GM12891 (cell line): Measurements from ENCODE around the gene NRGN.

Experiments used
- PAX5 ChIP-seq: IDR thresholded peaks from 2 replicates; pipeline ENCODE4 v1.6.1; 2011; ENCODE audit warnings: low read length, moderate library complexity, mild to moderate bottlenecking; ENCODE audit not compliant: insufficient read depth, severe bottlenecking
- POLR2A ChIP-seq: IDR thresholded peaks from 2 replicates; pipeline ENCODE4 v1.6.1; 2011; ENCODE audit warnings: low read depth, low read length, control low read depth
- POLR2AphosphoS5 ChIP-seq: IDR thresholded peaks from 2 replicates; pipeline ENCODE4 v1.6.1; 2011; ENCODE audit warnings: low read depth, low read length, control low read depth
- POU2F2 ChIP-seq: IDR thresholded peaks from 2 replicates; pipeline ENCODE4 v1.6.1; 2011; ENCODE audit warnings: low read depth, mild to moderate bottlenecking, control low read depth, low read length, moderate library complexity
- TAF1 ChIP-seq: IDR thresholded peaks from 2 replicates; pipeline ENCODE4 v1.6.1; 2011; ENCODE audit warnings: low read depth, low read length, control low read depth

DNA sequence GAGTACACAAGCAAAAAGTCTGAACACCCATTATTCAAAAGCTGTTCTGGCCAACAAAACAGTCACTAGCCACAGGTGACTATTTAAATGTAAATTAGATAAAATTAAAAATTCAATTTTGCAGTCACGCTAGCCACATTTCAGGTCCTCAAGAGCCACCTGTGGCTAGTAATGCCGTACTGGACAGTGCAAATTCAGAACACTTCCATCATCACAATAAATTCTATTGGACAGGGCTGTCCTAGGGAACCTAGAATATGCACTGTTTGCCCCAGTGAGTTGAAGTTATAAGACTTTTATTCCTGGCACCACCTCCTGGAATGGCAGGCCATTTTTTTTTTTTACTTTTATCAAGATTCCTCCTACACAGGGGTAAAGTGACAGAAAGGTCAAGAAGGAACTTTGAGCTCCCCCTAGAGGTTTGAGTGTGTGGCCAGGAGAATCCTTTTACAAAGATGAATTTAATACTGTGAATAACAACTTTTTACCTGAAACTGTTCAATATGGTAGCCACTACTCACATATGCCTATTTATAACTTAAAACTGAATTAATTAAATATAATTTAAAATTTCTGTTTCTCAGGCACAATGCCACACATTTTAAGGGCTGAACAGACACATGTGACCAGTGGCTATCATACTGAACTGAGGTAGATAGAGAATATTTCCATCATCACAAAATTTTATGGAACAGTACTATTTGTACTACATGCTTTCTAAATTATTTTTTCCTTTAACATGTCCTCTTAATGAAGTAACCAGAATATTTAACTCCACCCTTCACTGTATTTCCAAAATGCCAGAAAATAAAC lies 53.9 kb downstream of the NRGN start:
- TF ChIP-seq POLR2AphosphoS5 (no peak), TAF1 (no peak), POLR2A (no peak), POU2F2 (no peak), PAX5 (no peak)
